ENCODE data around the gene PDE8B. TPM values are rescaled to one million over a fixed set of nuclear protein-coding genes. Genes with fewer than 3 reads are reported as not detected.
A peak's percentile ranks its signal among the peaks of the same experiment; 100 is the strongest.

Gene PDE8B
- total RNA-seq, 6 donors from 2014 or later: 5.8 to 21.9 (median 9.7) TPM

DNA sequence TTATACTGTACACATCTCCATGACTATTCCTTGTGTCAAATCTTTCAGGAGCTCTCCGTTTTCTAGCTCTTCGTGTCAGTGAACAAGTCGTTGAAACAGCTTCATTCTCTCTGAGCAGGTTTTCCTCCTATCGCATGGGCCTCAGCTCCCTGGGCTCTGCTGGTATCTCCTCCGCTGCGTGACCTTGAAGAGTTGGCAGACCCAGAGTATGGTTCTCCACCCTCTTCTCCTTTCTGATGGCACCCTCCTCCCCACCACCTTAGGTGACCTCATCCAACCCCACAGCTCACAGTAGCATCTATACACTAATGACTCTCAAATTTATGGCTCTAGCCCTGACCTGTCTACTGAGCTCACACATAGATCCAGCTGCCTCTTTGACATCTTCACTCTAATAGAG lies 36.0 kb upstream of the PDE8B start:
- ATAC-seq (ENCODE audit: low FRiP score in 2 of 2) (peak in 1 of 2 donors; percentile 48), DNase-seq (no peak)
- TF ChIP-seq, protein P1, sequence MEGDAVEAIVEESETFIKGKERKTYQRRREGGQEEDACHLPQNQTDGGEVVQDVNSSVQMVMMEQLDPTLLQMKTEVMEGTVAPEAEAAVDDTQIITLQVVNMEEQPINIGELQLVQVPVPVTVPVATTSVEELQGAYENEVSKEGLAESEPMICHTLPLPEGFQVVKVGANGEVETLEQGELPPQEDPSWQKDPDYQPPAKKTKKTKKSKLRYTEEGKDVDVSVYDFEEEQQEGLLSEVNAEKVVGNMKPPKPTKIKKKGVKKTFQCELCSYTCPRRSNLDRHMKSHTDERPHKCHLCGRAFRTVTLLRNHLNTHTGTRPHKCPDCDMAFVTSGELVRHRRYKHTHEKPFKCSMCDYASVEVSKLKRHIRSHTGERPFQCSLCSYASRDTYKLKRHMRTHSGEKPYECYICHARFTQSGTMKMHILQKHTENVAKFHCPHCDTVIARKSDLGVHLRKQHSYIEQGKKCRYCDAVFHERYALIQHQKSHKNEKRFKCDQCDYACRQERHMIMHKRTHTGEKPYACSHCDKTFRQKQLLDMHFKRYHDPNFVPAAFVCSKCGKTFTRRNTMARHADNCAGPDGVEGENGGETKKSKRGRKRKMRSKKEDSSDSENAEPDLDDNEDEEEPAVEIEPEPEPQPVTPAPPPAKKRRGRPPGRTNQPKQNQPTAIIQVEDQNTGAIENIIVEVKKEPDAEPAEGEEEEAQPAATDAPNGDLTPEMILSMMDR (IDR thresholded peaks at IDR 0.05): no peak
- TF ChIP-seq POLR2A (IDR thresholded peaks at IDR 0.05) (no peak), EP300 (IDR thresholded peaks at IDR 0.05) (no peak), POLR2AphosphoS5 (IDR thresholded peaks at IDR 0.05) (no peak)
- no peaks in the 10 kb centered on the region for H3K4me1 ChIP-seq
- no peaks in the 10 kb centered on the region for H3K36me3 ChIP-seq
- H3K9me3 ChIP-seq: no peaks in the 10 kb centered on the region
- H3K27me3 ChIP-seq: peaks cover 0 to 2% (median 0%) of the 10 kb centered on the region in 4 donors
- no peak overlapping the region for H3K27ac ChIP-seq
- 90 to 92% methylated on average over 6 of the region's 6 CpGs for WGBS, 2 donors
- H3K4me3 ChIP-seq: no peak overlapping the region

DNA sequence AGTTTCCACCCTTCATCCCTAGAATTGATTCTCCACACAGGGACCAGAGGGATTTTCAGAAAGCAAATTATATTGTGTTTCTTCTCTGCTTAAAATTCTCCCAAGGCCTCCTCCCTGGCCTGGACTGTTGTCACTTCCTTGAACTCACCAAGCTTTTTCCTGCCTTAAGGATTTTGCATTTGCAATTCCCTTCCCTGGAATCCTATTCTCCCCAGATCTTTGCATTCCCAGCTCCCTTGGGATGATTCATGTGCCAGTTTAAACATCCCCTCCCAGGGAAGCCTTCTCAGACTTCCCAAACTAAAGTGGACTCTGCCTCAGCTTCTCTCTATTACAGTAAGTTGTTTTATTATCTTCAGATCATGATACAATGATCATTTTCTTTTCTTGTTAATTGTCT lies 35.2 kb upstream of the PDE8B start:
- Histone ChIP-seq H3K9me3 (no peaks in the 10 kb centered on the region), H3K4me3 (no peak overlapping the region), H3K36me3 (no peaks in the 10 kb centered on the region), H3K27me3 (peaks cover 0 to 5% (median 2%) of the 10 kb centered on the region in 4 donors), H3K27ac (no peak overlapping the region), H3K4me1 (peaks cover 3 to 6% (median 4%) of the 10 kb centered on the region in 4 donors)
- DNase-seq (no peak), ATAC-seq (ENCODE audit: low FRiP score in 2 of 2) (no peak)
- TF ChIP-seq, protein P1 (IDR thresholded peaks at IDR 0.05): no peak
- TF ChIP-seq POLR2A (IDR thresholded peaks at IDR 0.05): no peak
- TF ChIP-seq POLR2AphosphoS5 (IDR thresholded peaks at IDR 0.05): no peak
- TF ChIP-seq EP300 (IDR thresholded peaks at IDR 0.05): no peak

DNA sequence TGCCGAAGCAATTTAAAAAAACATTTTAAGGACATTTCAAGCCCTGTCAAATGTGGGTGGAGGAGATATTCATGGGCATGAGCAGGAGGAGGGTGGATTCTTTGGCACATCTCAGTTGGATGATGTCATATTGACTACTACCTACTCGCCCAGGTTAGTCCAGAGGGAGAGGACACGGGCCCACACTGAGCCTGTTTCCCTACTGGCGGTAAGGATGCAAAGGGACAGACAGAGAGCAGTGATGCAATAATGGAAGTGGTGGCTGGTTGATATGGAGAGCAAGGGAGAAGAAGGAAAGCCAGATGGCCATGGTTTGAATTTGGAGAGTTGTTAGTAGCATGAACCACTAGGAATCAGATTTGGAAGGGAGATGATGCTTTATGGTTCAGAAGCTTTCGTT lies 34.1 kb upstream of the PDE8B start:
- Histone ChIP-seq H3K36me3 (no peaks in the 10 kb centered on the region), H3K27ac (no peak overlapping the region), H3K4me3 (no peak overlapping the region), H3K4me1 (peaks cover 10 to 18% (median 13%) of the 10 kb centered on the region in 4 donors), H3K9me3 (no peaks in the 10 kb centered on the region), H3K27me3 (peaks cover 0 to 16% (median 7%) of the 10 kb centered on the region in 4 donors)
- ATAC-seq (ENCODE audit: low FRiP score in 2 of 2): no peak
- TF ChIP-seq POLR2AphosphoS5 (IDR thresholded peaks at IDR 0.05) (no peak), EP300 (IDR thresholded peaks at IDR 0.05) (no peak)
- DNase-seq: no peak
- 90 to 92% methylated on average over 5 of the region's 5 CpGs for WGBS, 2 donors

DNA sequence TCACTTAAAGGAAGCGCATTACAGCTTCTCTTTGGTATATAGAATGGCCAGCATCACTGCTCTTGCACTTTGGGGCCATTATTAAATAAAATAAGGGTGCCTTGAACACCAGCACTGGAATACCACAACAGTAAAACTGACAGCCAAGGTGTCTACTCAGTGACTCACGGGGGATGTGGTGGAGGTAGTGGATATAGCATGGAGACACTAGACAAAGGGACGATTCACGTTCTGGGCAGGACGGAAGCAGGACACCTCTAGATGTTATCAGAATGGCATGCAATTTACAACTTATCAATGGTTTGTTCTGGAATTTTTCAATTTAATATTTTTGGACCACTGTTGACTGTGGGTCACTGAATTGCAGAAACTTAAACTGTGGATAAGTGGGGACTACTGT lies 32.9 kb upstream of the PDE8B start:
- Histone ChIP-seq H3K27ac (no peak overlapping the region), H3K36me3 (no peaks in the 10 kb centered on the region), H3K27me3 (peaks cover 0 to 16% (median 7%) of the 10 kb centered on the region in 4 donors), H3K9me3 (no peaks in the 10 kb centered on the region), H3K4me1 (peaks cover 10 to 20% (median 13%) of the 10 kb centered on the region in 4 donors), H3K4me3 (no peak overlapping the region)
- DNase-seq: no peak
- WGBS, 2 donors: 92 to 94% methylated on average over 5 of the region's 5 CpGs
- ATAC-seq (ENCODE audit: low FRiP score in 2 of 2): no peak
- no peak for TF ChIP-seq POLR2AphosphoS5 (IDR thresholded peaks at IDR 0.05)
- TF ChIP-seq POLR2A (IDR thresholded peaks at IDR 0.05): no peak

DNA sequence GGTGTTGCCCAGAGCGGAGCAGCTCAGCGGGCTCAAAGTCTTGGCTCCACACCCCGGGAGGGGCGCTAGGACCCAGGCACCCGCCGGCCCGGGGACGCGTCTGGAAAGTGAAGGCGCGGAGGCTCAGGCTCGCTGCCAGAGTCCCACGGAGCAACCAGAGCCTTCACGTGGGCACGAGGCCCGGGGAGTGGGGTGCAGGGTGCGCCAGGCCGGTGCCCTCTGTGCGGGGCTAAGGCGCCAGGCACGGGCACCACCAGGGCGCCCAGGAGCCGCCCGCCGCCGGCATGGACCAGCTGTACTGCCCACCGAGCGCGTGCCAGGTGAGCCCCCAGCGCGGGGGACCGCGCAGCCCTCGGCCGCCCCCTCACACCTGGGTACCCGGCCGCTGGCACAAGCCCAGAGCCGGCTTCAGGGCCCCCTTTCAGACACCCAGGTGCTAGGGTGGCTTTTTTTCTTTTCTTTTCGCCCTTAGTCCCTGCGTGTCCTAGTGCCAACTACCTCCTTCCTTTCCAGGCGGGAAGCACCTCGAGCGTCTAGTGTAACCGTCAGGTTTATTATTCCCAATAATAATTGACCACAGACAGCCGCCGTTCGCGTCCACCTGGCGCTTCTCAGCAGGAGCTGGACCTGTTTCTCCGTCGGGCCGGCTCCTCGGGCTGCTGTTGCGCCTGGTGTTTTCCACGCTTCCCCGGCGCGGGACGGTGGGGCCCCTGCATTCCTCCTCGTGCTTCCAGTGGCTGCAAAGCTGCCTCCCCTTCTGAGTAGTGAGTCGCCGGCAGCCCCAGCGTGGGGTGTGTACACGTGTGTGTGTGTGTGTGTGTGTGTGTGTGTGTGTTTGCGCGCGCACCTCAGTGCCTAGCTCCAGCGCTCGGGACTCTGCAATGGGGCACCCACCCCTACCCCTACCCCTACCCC lies 30.1 kb upstream of the PDE8B start:
- no peaks in the 10 kb centered on the region for H3K36me3 ChIP-seq
- TF ChIP-seq, protein P1 (IDR thresholded peaks at IDR 0.05): no peak
- no peak for TF ChIP-seq POLR2A (IDR thresholded peaks at IDR 0.05)
- no peak for TF ChIP-seq EP300 (IDR thresholded peaks at IDR 0.05)
- no peak for TF ChIP-seq POLR2AphosphoS5 (IDR thresholded peaks at IDR 0.05)
- H3K4me1 ChIP-seq: peaks cover 10 to 20% (median 13%) of the 10 kb centered on the region in 4 donors
- peak overlapping the region in 1 of 4 donors; percentile 68 for H3K27ac ChIP-seq
- ATAC-seq (ENCODE audit: low FRiP score in 2 of 2): peak; percentile 54 to 74
- 2 to 3% methylated on average over 23 to 61 of the region's 69 CpGs for WGBS, 2 donors
- H3K9me3 ChIP-seq: no peaks in the 10 kb centered on the region
- H3K27me3 ChIP-seq: peaks cover 0 to 16% (median 7%) of the 10 kb centered on the region in 4 donors
- H3K4me3 ChIP-seq: peak overlapping the region; percentile 5 to 57 (median 51)
- peak; percentile 53 to 85 for DNase-seq
